Thyroid gland (tissue), 4 donors: ENCODE data around the gene KCTD13. TPM values are rescaled to one million over a fixed set of nuclear protein-coding genes. Genes with fewer than 3 reads are reported as not detected.
A peak's percentile ranks its signal among the peaks of the same experiment; 100 is the strongest.

Experiments used
- DNase-seq, 2 donors: peaks; one replicate each; pipeline ENCODE4 v3.0.0-alpha.2; 2019
- H3K27ac ChIP-seq, 3 donors: fragments of 200-600 bp; sonication (generic); 1 replicate in 2 of 3; 2 replicates in 1 of 3; pipeline ENCODE4 v1.5.1; 2016 to 2019; ENCODE audit warnings: mild to moderate bottlenecking in 1 of 3, moderate library complexity in 1 of 3
- H3K27me3 ChIP-seq: fragments of 200-600 bp; sonication (generic); one replicate; pipeline ENCODE4 v1.5.1; 2019
- H3K36me3 ChIP-seq, 2 donors: fragments of 200-600 bp; sonication (generic); one replicate each; pipeline ENCODE4 v1.5.1; 2016 to 2019
- H3K4me1 ChIP-seq, 2 donors: fragments of 200-600 bp; sonication (generic); one replicate each; pipeline ENCODE4 v1.5.1; 2017 to 2019
- H3K4me3 ChIP-seq, 3 donors: fragments of 200-600 bp; sonication (generic); replicated peaks in 1 of 3; 1 replicate in 2 of 3; 2 replicates in 1 of 3; pipeline ENCODE4 v1.5.1; 2016; ENCODE audit warnings: mild to moderate bottlenecking in 1 of 3
- H3K9me3 ChIP-seq: fragments of 200-600 bp; sonication (generic); one replicate; pipeline ENCODE4 v1.5.1; 2017
- CTCF ChIP-seq, 6 experiments: fragments of 200-600 bp in 3 of 6; fragments of 450-650 bp in 3 of 6; sonication (generic) in 3 of 6; IDR thresholded peaks; one replicate each; pipeline ENCODE4 v1.5.1; 2016 to 2019; ENCODE audit warnings: antibody characterized with exemption in 6 of 6, mild to moderate bottlenecking in 2 of 6, inconsistent platforms in 1 of 6, moderate library complexity in 1 of 6
- POLR2A ChIP-seq, 2 donors: fragments of 450-650 bp; IDR thresholded peaks; one replicate each; pipeline ENCODE4 v1.6.1; 2017; ENCODE audit warnings: antibody characterized with exemption in 2 of 2, mild to moderate bottlenecking in 2 of 2, moderate library complexity in 1 of 2
- WGBS, 2 donors: methylation state at CpG; one replicate each; pipeline ENCODE4 v1.1.5; 2017; 5-methylcytosine and 5-hydroxymethylcytosine counted together
- intact Hi-C: fragments of 100-400 bp; cut with DNase I; formaldehyde crosslinking; loops from one replicate; pipeline ENCODE4 v1.15.1; 2023
- total RNA-seq, 4 donors: library from RNA; depleted of rRNA; stranded (reverse); fragments of >200 nt; gene quantifications; one replicate each; pipeline ENCODE4 v1.2.3, GENCODE V29; 2016

Gene KCTD13
- total RNA-seq, 4 donors from 2014 or later = 9.8 to 27.5 (median 15.5) TPM

- Histone ChIP-seq H3K36me3 (no peaks in the 10 kb centered on the region), H3K9me3 (no peaks in the 10 kb centered on the region), H3K27ac (no peak overlapping the region), H3K4me1 (no peaks in the 10 kb centered on the region), H3K4me3 (no peak overlapping the region), H3K27me3 (no peaks in the 10 kb centered on the region)
- no peak for TF ChIP-seq POLR2A (IDR thresholded peaks at IDR 0.05)
- intact Hi-C loops = no loop called here
- WGBS, 2 donors = 78 to 90% methylated on average over 6 of the region's 6 CpGs
- no peak for DNase-seq
Observed at GRCh38 chr16:29883987-29884386, 42.0 kb downstream of the KCTD13 start.

GRCh38 chr16:29881050-29881449 lies 45.0 kb downstream of the KCTD13 start:
- Histone ChIP-seq H3K27me3 (peaks cover 14% of the 10 kb centered on the region), H3K36me3 (no peaks in the 10 kb centered on the region), H3K27ac (no peak overlapping the region), H3K9me3 (no peaks in the 10 kb centered on the region), H3K4me3 (no peak overlapping the region), H3K4me1 (peaks cover 0 to 7% of the 10 kb centered on the region in 2 donors)
- no peak for DNase-seq
- TF ChIP-seq CTCF (IDR thresholded peaks at IDR 0.05) = no peak
- no peak for TF ChIP-seq POLR2A (IDR thresholded peaks at IDR 0.05)
- intact Hi-C loops = no loop called here
- WGBS, 2 donors = 80 to 91% methylated on average over 3 of the region's 3 CpGs

- Histone ChIP-seq H3K36me3 (no peaks in the 10 kb centered on the region), H3K4me1 (peaks cover 0 to 7% of the 10 kb centered on the region in 2 donors), H3K27ac (no peak overlapping the region), H3K27me3 (peaks cover 14% of the 10 kb centered on the region), H3K9me3 (no peaks in the 10 kb centered on the region), H3K4me3 (no peak overlapping the region)
- WGBS, 2 donors = 89 to 93% methylated on average over 14 of the region's 14 CpGs
- no peak for DNase-seq
- intact Hi-C loops = no loop called here
- TF ChIP-seq POLR2A (IDR thresholded peaks at IDR 0.05) = no peak
- no peak for TF ChIP-seq CTCF (IDR thresholded peaks at IDR 0.05)
Observed at GRCh38 chr16:29878172-29878571, 47.9 kb downstream of the KCTD13 start.

GRCh38 chr16:29877266-29877961 lies 48.6 kb downstream of the KCTD13 start:
- Histone ChIP-seq H3K4me3 (no peak overlapping the region), H3K9me3 (no peaks in the 10 kb centered on the region), H3K27me3 (peaks cover 14% of the 10 kb centered on the region), H3K4me1 (peaks cover 0 to 7% of the 10 kb centered on the region in 2 donors), H3K36me3 (no peaks in the 10 kb centered on the region), H3K27ac (no peak overlapping the region)
- TF ChIP-seq POLR2A (IDR thresholded peaks at IDR 0.05) (no peak), CTCF (IDR thresholded peaks at IDR 0.05) (no peak)
- intact Hi-C loops = no loop called here
- 11 to 12% methylated on average over 13 to 19 of the region's 28 CpGs for WGBS, 2 donors
- DNase-seq = peak in 1 of 2 donors; percentile 12

GRCh38 chr16:29876594-29877249 lies 49.3 kb downstream of the KCTD13 start:
- no peak for DNase-seq
- TF ChIP-seq CTCF (IDR thresholded peaks at IDR 0.05) (no peak), POLR2A (IDR thresholded peaks at IDR 0.05) (no peak)
- Histone ChIP-seq H3K27ac (no peak overlapping the region), H3K4me3 (no peak overlapping the region), H3K4me1 (peaks cover 0 to 7% of the 10 kb centered on the region in 2 donors), H3K27me3 (peaks cover 14% of the 10 kb centered on the region), H3K9me3 (no peaks in the 10 kb centered on the region), H3K36me3 (no peaks in the 10 kb centered on the region)
- intact Hi-C loops = no loop called here
- 3 to 7% methylated on average over 22 to 29 of the region's 45 CpGs for WGBS, 2 donors
